ENCODE data around the gene STX17.

Gene STX17

GRCh38 chr9:99873943-99874584, 32.4 kb upstream of the STX17 start:
- H3K27ac ChIP-seq = no peak overlapping the region
- POLR2A ChIA-PET (ENCODE audit: low non-redundant PET) = no interaction called here
- CTCF ChIA-PET = interaction anchor here (0.7 kb wide), 1 partner anchor 1362 kb away, joined by 3 read pairs; no protein-coding TSS in a partner anchor
- TF ChIP-seq CTCF (conservative IDR thresholded peaks at IDR 0.05; ENCODE audit: low read depth) = no peak
- no peak for DNase-seq (ENCODE audit: low spot score)

DNA sequence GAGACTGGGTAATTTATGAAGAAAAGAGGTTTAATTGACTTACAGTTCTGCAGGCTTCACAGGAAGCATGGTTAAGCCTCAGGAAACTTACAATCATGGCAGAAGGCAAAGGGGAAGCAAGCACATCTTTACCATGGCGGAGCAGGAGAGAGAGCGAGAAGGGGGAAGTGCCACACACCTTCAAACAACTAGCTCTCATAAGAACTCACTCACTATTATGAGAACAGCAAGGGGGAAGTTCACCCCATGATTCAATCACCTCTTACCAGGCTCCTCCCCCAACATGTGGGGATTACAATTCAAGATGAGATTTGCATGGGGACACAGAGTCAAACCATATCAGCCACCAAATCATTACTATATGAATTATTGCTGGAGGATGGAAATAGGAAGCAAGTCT, 30.3 kb upstream of the STX17 start:
- DNase-seq (ENCODE audit: low spot score) = no peak
- ChIA-PET POLR2A (ENCODE audit: low non-redundant PET) (no interaction called here), CTCF (no interaction called here)
- no peak for TF ChIP-seq CTCF (conservative IDR thresholded peaks at IDR 0.05; ENCODE audit: low read depth)
- H3K27ac ChIP-seq = no peak overlapping the region

- DNase-seq (ENCODE audit: low spot score) = no peak
- H3K27ac ChIP-seq = no peak overlapping the region
- POLR2A ChIA-PET (ENCODE audit: low non-redundant PET) = no interaction called here
- TF ChIP-seq CTCF (conservative IDR thresholded peaks at IDR 0.05; ENCODE audit: low read depth) = no peak
- CTCF ChIA-PET = no interaction called here
These were observed 27.8 kb upstream of the STX17 start for GRCh38 chr9:99878651-99879050.

DNA sequence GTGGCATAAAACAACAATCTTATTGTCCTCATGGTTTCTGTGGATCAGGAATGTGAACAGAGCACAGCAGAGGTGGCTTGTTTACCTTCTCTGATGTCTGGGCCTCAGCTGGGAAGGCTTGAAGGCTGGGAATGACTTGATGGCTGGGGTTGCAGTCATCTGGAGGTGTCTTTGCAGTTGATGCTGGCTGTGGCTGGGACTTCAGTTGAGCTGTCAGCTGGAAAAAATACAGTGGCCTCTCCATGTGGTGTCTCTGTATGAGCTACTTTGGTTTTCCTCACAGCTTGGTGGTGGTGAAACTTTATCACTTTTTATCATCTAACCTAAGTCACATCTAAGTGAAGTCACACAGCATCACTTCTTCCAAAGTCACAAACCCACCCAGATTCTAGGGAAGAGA, 24.7 kb upstream of the STX17 start:
- ChIA-PET POLR2A (ENCODE audit: low non-redundant PET) (no interaction called here), CTCF (interaction anchor here (1.1 to 1.2 kb wide), 2 partner anchors 12 to 26 kb away, joined by 3 to 4 read pairs; no protein-coding TSS in a partner anchor)
- no peak overlapping the region for H3K27ac ChIP-seq
- no peak for DNase-seq (ENCODE audit: low spot score)
- no peak for TF ChIP-seq CTCF (conservative IDR thresholded peaks at IDR 0.05; ENCODE audit: low read depth)

DNA sequence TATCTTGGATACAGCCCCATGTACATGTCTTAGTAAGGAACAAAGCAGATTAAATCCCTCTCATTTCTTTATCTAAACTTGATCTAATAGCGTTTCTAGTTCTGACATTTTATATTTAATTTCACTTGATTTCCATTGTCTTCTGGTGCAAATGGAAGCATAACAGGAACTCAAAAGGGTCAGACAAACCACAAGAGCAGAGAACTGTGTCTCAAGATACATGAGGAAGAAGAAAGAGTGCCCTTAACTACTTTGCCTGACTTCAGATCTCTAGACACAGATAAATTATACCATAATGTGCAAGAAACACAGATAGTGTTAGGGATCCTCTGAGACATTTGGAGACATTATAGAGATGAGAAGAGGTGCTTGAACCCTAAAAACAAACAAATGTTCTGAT, 20.7 kb upstream of the STX17 start:
- ChIA-PET CTCF (interaction anchor here (0.8 kb wide), 1 partner anchor 20 kb away, joined by 3 read pairs; no protein-coding TSS in a partner anchor), POLR2A (ENCODE audit: low non-redundant PET) (no interaction called here)
- TF ChIP-seq CTCF (conservative IDR thresholded peaks at IDR 0.05; ENCODE audit: low read depth) = no peak
- DNase-seq (ENCODE audit: low spot score) = no peak
- no peak overlapping the region for H3K27ac ChIP-seq

DNA sequence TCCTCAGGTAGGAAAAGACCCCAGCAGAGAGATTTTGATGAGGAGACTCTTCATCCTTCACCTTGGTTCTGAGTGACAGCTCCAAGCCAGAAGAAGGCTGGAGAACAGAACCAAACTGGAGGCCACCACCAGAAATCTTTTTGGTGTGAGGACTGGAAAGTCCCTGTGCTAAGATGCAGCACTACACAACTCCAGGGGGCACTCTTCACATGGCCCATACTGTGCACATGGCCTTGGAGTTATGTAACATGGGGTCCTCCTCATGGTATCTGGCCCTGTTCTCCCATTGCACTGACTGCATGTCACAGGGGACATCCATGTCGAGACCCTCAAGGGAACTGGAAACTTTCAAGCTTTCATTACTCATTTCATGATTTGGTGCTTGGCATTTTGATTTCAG, 17.3 kb upstream of the STX17 start:
- ChIA-PET CTCF (interaction anchor here (0.6 kb wide), 1 partner anchor 380 kb away, joined by 3 read pairs; no protein-coding TSS in a partner anchor), POLR2A (ENCODE audit: low non-redundant PET) (no interaction called here)
- H3K27ac ChIP-seq = no peak overlapping the region
- DNase-seq (ENCODE audit: low spot score) = no peak
- TF ChIP-seq CTCF (conservative IDR thresholded peaks at IDR 0.05; ENCODE audit: low read depth) = no peak
